K562 (cell line): ENCODE measurements around the gene ETV4. TPM values are rescaled to one million over a fixed set of nuclear protein-coding genes. Genes with fewer than 3 reads are reported as not detected.

ENCODE experiments used
- ATAC-seq: fragments of 200-7000 bp; cut with Tn5 transposase; 3 replicates; pipeline ENCODE4 v1.9.1; 2020; ENCODE audit warnings: moderate library complexity
- BruUV-seq: library from RNA; stranded (reverse); fragments of 400-500 nt; replicated peaks from 2 replicates; lab custom pipeline; 2021; lab: Mats Ljungman, UMichigan
- CTCF ChIA-PET: fragments of 300-600 bp; formaldehyde crosslinking; extraction: SDS; loops from one replicate; lab custom pipeline; 2021; ENCODE audit warnings: low intra/inter-chr PET ratio; lab: Yijun Ruan, JAX
- POLR2A ChIA-PET: fragments of 300-600, 350-650 bp; sonication (Branson Sonifier 250); formaldehyde crosslinking; extraction: SDS; loops from one replicate; lab custom pipeline; 2021; ENCODE audit warnings: antibody characterized with exemption, inconsistent platforms; lab: Yijun Ruan, JAX
- DNase-seq, 4 experiments: peaks; one replicate each; pipeline versions ENCODE4 v3.0.0 to v3.0.0-alpha.2; 2011 to 2018; ENCODE audit warnings: low spot score in 3 of 4, mixed read lengths in 3 of 4; ENCODE audit errors: extremely low read depth in 1 of 4
- FAIRE-seq: peaks from 2 replicates; lab custom pipeline; 2011; peaks lifted over from hg19 to GRCh38; lab: Jason Lieb, UNC
- H2AFZ ChIP-seq: 2 replicates; pipeline ENCODE4 v1.6.0; 2011; ENCODE audit warnings: low read depth, low read length, control low read depth, inconsistent platforms
- H3K27ac ChIP-seq: fragments of 200-600 bp; 3 replicates; pipeline ENCODE4 v1.8.0; 2011; ENCODE audit warnings: low read depth, mild to moderate bottlenecking, control low read depth, inconsistent platforms, low read length, moderate library complexity, mixed read lengths; ENCODE audit errors: extremely low read depth
- H3K27me3 ChIP-seq, 2 experiments: fragments of 300-600 bp in 1 of 2; 2 replicates in 1 of 2; 3 replicates in 1 of 2; pipeline versions ENCODE4 v1.6.0 to v1.8.0; 2011; ENCODE audit warnings: inconsistent platforms in 2 of 2, low read length in 2 of 2, mild to moderate bottlenecking in 1 of 2, mixed read lengths in 1 of 2, moderate library complexity in 1 of 2; ENCODE audit not compliant: control insufficient read depth in 2 of 2, insufficient read depth in 2 of 2
- H3K36me3 ChIP-seq: fragments of 300-600 bp; 3 replicates; pipeline ENCODE4 v1.8.0; 2011; ENCODE audit warnings: mild to moderate bottlenecking, low read length, inconsistent platforms; ENCODE audit not compliant: control insufficient read depth, insufficient read depth
- H3K4me1 ChIP-seq, 2 experiments: fragments of 200-600 bp in 1 of 2; replicated peaks in 1 of 2; 2 replicates in 1 of 2; 3 replicates in 1 of 2; pipeline versions ENCODE4 v1.5.1 to v1.8.0; 2011; ENCODE audit warnings: inconsistent platforms in 2 of 2, low read length in 2 of 2, mild to moderate bottlenecking in 1 of 2, mixed read lengths in 1 of 2, moderate library complexity in 1 of 2; ENCODE audit not compliant: control insufficient read depth in 2 of 2, insufficient read depth in 2 of 2
- H3K4me2 ChIP-seq: 2 replicates; pipeline ENCODE4 v1.6.1; 2011; ENCODE audit warnings: low read length, control low read depth, inconsistent platforms, mixed read lengths; ENCODE audit not compliant: insufficient read depth
- H3K4me3 ChIP-seq: fragments of 200-600 bp; sonication (generic), shearing (Covaris generic); 2 replicates; pipeline ENCODE4 v1.5.1; 2016; ENCODE audit warnings: control low read depth, inconsistent platforms
- H3K79me2 ChIP-seq: fragments of 200-600 bp; 3 replicates; pipeline ENCODE4 v1.8.0; 2011; ENCODE audit warnings: low read length, inconsistent platforms; ENCODE audit not compliant: control insufficient read depth, insufficient read depth
- H3K9ac ChIP-seq, 2 experiments: 2 replicates each; pipeline versions ENCODE4 v1.6.0 to v1.6.1; 2011; ENCODE audit warnings: low read depth in 2 of 2, low read length in 2 of 2, control low read depth in 1 of 2, inconsistent platforms in 1 of 2, mild to moderate bottlenecking in 1 of 2, mixed read lengths in 1 of 2; ENCODE audit not compliant: insufficient read depth in 1 of 2
- H3K9me1 ChIP-seq: one replicate; pipeline ENCODE4 v1.6.0; 2011; ENCODE audit warnings: inconsistent platforms, mild to moderate bottlenecking, low read length, moderate library complexity; ENCODE audit not compliant: control insufficient read depth, insufficient read depth
- H3K9me3 ChIP-seq: replicated peaks from 2 replicates; pipeline ENCODE4 v1.5.1; 2011; ENCODE audit warnings: low read depth, low read length, inconsistent platforms; ENCODE audit not compliant: control insufficient read depth, insufficient read depth
- H4K20me1 ChIP-seq: replicated peaks from 2 replicates; pipeline ENCODE4 v1.6.1; 2011; ENCODE audit warnings: low read length, inconsistent platforms, mixed read lengths; ENCODE audit not compliant: control insufficient read depth, insufficient read depth
- ARNT ChIP-seq, 2 experiments: fragments of 450-650 bp; IDR thresholded peaks; 2 replicates each; pipeline ENCODE4 v1.6.1; 2016; ENCODE audit warnings: mild to moderate bottlenecking in 1 of 2
- ATF7 ChIP-seq: fragments of 450-650 bp; IDR thresholded peaks from 2 replicates; pipeline ENCODE4 v1.7.1; 2014; ENCODE audit warnings: mild to moderate bottlenecking, moderate library complexity
- ETV6 ChIP-seq, 3 experiments: fragments of 150-350 bp in 1 of 3; sonication (generic) in 1 of 3; formaldehyde crosslinking in 1 of 3; IDR thresholded peaks; 2 replicates each; pipeline versions ENCODE4 v1.6.1 to v1.8.0; 2014 to 2022; ENCODE audit warnings: borderline replicate concordance in 2 of 3, low read depth in 2 of 3, antibody characterized with exemption in 1 of 3, low read length in 1 of 3, mild to moderate bottlenecking in 1 of 3, missing genetic modification reagents in 1 of 3
- HNRNPLL ChIP-seq: fragments of 200-400 bp; formaldehyde crosslinking; IDR thresholded peaks from 2 replicates; pipeline ENCODE4 v1.6.1; 2017; ENCODE audit warnings: low read length, low read depth, mild to moderate bottlenecking; ENCODE audit not compliant: poor library complexity, severe bottlenecking
- MTF1 ChIP-seq: fragments of 250-450 bp; sonication (Bioruptor Pico); IDR thresholded peaks from 2 replicates; pipeline ENCODE4 v1.9.0; 2021; ENCODE audit warnings: moderate library complexity, mild to moderate bottlenecking, inconsistent platforms, borderline replicate concordance
- MXI1 ChIP-seq: IDR thresholded peaks from 2 replicates; pipeline ENCODE4 v1.6.1; 2011; ENCODE audit warnings: low read depth, mild to moderate bottlenecking, improper control_type of control experiment, low read length
- NELFE ChIP-seq: IDR thresholded peaks from 2 replicates; pipeline ENCODE4 v1.6.1; 2011; ENCODE audit warnings: mild to moderate bottlenecking; ENCODE audit not compliant: insufficient read depth, insufficient read length
- POLR2H ChIP-seq: IDR thresholded peaks from 2 replicates; pipeline ENCODE4 v1.6.1; 2016; ENCODE audit warnings: missing genetic modification characterization, low read depth, mild to moderate bottlenecking, control low read depth, missing compliant biosample characterization, moderate library complexity
- PTTG1 ChIP-seq: fragments of 450-650 bp; IDR thresholded peaks from 2 replicates; pipeline ENCODE4 v1.6.1; 2016; ENCODE audit warnings: low read depth, mild to moderate bottlenecking, missing genetic modification characterization, missing compliant biosample characterization
- SIN3A ChIP-seq, 2 experiments: fragments of 150-350 bp in 1 of 2; IDR thresholded peaks; 2 replicates each; pipeline ENCODE4 v1.6.1; 2011 to 2016; ENCODE audit warnings: borderline replicate concordance in 2 of 2, low read depth in 2 of 2, low read length in 2 of 2, mild to moderate bottlenecking in 2 of 2, moderate library complexity in 2 of 2; ENCODE audit not compliant: control insufficient read depth in 1 of 2
- SMAD4 ChIP-seq: fragments of 250-450 bp; sonication (Bioruptor Pico); conservative IDR thresholded peaks from 2 replicates; pipeline ENCODE4 v1.8.0; 2021; ENCODE audit warnings: inconsistent platforms, mild to moderate bottlenecking, moderate library complexity
- TAF1 ChIP-seq: IDR thresholded peaks from 2 replicates; pipeline ENCODE4 v1.6.1; 2011; ENCODE audit warnings: mild to moderate bottlenecking, low read length, moderate library complexity; ENCODE audit not compliant: insufficient read depth, control insufficient read depth, severe bottlenecking; ENCODE audit errors: extremely low read depth
- WGBS: fragments of 100-300 bp; shearing (Covaris generic); methylation state at CpG from one replicate; pipeline ENCODE4 v1.1.6; 2016; ENCODE audit warnings: low coverage, mixed read lengths; ENCODE audit not compliant: insufficient coverage; ENCODE audit errors: missing lambda C conversion rate; 5-methylcytosine and 5-hydroxymethylcytosine counted together
- in situ Hi-C: fragments of 300-500 bp; cut with MboI; formaldehyde crosslinking; loops from 4 replicates; pipeline ENCODE4 v1.15.0; 2018; ENCODE audit warnings: inconsistent platforms, mixed read lengths
- intact Hi-C: fragments of 100-400 bp; cut with micrococcal nuclease; formaldehyde crosslinking; loops from 2 replicates; pipeline ENCODE4 v1.14.2; 2022
- polyA plus RNA-seq, 8 experiments: library from polyadenylated mRNA; depleted of rRNA in 4 of 8; stranded (reverse) in 5 of 8; unstranded in 3 of 8; fragments of >200 nt; fragmentation: Nextera tagmentation in 2 of 8; fragmentation: Illumina TruSeq in 1 of 8; extraction: Ambion mirVana in 2 of 8; extraction: Trizol in 1 of 8; gene quantifications; 2 replicates each; pipeline versions ENCODE4 v1.2.1 to v1.2.3, GENCODE V29; 2011 to 2014; ENCODE audit warnings: inconsistent platforms in 1 of 8, missing spikeins in 1 of 8
- total RNA-seq, 7 experiments: library from RNA; depleted of rRNA in 6 of 7; stranded (reverse); fragments of >200 nt in 6 of 7; fragmentation: Illumina TruSeq in 2 of 7; extraction: Trizol in 2 of 7; gene quantifications; 2 replicates each; pipeline versions ENCODE4 v1.2.1 to v1.2.3, GENCODE V29; 2011 to 2021; ENCODE audit warnings: low replicate concordance in 1 of 7
- TF ChIP-seq, protein P1 (sequence below), 2 experiments: IDR thresholded peaks; 2 replicates each; pipeline ENCODE4 v1.6.1; 2012; ENCODE audit warnings: improper control_type of control experiment in 2 of 2, low read depth in 2 of 2, low read length in 2 of 2, borderline replicate concordance in 1 of 2
- TF ChIP-seq, protein P2 (sequence below), 3 experiments: fragments of 200-800 bp in 1 of 3; sonication (Bioruptor generic) in 1 of 3; sonication (generic) in 1 of 3; formaldehyde crosslinking in 1 of 3; IDR thresholded peaks; 2 replicates each; pipeline versions ENCODE4 v1.6.1 to v1.8.0; 2016 to 2022; ENCODE audit warnings: mild to moderate bottlenecking in 2 of 3, missing compliant biosample characterization in 2 of 3, missing genetic modification characterization in 2 of 3, missing genetic modification reagents in 1 of 3
- TF ChIP-seq, protein P3 (sequence below): fragments of 250-450 bp; sonication (Bioruptor Pico); IDR thresholded peaks from 2 replicates; pipeline ENCODE4 v1.8.0; 2022; ENCODE audit warnings: moderate library complexity, mild to moderate bottlenecking, inconsistent platforms

Gene ETV4
- total and polyA plus RNA-seq, 9 of the 15 experiments (the other 6 are each of a cell fraction or from before 2014, with no cell fraction given) = 5.5 to 66.3 (median 28.2) TPM

DNA sequence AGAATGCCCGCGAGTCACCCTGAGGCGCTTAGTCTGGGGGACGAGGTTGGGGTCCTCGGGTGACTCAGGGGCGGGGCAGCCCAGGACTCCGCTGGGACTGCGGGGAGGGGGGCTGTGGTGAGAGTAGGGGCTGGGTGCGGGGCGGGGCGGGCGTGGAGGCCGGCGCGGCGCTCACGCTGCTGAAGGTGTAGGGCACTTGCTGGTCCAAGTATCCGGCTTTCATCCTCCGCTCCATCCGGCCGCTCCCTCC, 832 bp downstream of the ETV4 start:
- peak overlapping the region; percentile 82 for H3K4me2 ChIP-seq
- ChIA-PET POLR2A (interaction anchor here (0.6 to 0.7 kb wide), 3 partner anchors 11 to 255 kb away, joined by 3 to 6 read pairs (median 4); no protein-coding TSS in a partner anchor), CTCF (interaction anchor here (0.5 kb wide), 1 partner anchor 221 kb away, joined by 3 read pairs; no protein-coding TSS in a partner anchor)
- H3K27me3 ChIP-seq = no peaks in the 10 kb centered on the region
- peak overlapping the region; percentile 73 for H3K4me3 ChIP-seq
- no peaks in the 10 kb centered on the region for H3K9me3 ChIP-seq
- H3K79me2 ChIP-seq = peaks cover 33% of the 10 kb centered on the region
- peak overlapping the region; percentile 64 for H3K27ac ChIP-seq
- ATAC-seq (no peak), DNase-seq (peak in 2 of 4 experiments; percentile 73 to 77), FAIRE-seq (no peak)
- WGBS = 3% methylated on average over 10 of the region's 21 CpGs
- peaks cover 11% of the 10 kb centered on the region; the same call in 1 of the 3 replicates for H3K36me3 ChIP-seq
- intact Hi-C loops = no loop called here
- peak overlapping the region; percentile 89 for H2AFZ ChIP-seq
- BruUV-seq = no TSS peak
- H3K9ac ChIP-seq = peak overlapping the region; percentile 73 to 92
- in situ Hi-C loops = no loop called here
- H3K4me1 ChIP-seq = peaks cover 23 to 30% of the 10 kb centered on the region in 2 experiments
- no peaks in the 10 kb centered on the region for H4K20me1 ChIP-seq
- no peaks in the 10 kb centered on the region for H3K9me1 ChIP-seq
- TF ChIP-seq, protein P1, sequence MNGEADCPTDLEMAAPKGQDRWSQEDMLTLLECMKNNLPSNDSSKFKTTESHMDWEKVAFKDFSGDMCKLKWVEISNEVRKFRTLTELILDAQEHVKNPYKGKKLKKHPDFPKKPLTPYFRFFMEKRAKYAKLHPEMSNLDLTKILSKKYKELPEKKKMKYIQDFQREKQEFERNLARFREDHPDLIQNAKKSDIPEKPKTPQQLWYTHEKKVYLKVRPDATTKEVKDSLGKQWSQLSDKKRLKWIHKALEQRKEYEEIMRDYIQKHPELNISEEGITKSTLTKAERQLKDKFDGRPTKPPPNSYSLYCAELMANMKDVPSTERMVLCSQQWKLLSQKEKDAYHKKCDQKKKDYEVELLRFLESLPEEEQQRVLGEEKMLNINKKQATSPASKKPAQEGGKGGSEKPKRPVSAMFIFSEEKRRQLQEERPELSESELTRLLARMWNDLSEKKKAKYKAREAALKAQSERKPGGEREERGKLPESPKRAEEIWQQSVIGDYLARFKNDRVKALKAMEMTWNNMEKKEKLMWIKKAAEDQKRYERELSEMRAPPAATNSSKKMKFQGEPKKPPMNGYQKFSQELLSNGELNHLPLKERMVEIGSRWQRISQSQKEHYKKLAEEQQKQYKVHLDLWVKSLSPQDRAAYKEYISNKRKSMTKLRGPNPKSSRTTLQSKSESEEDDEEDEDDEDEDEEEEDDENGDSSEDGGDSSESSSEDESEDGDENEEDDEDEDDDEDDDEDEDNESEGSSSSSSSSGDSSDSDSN (IDR thresholded peaks at IDR 0.05; ENCODE audit: borderline replicate concordance in 1 of 2, low read depth in 2 of 2, low read length in 2 of 2) = 0 out of 4 replicates have a peak, but pooled peaks of 1 of the 2 experiments have one; percentile 58
- no peak for TF ChIP-seq ATF7
- no peak for TF ChIP-seq NELFE
- no peak for TF ChIP-seq PTTG1 (tag)
- no peak for TF ChIP-seq MXI1
- TF ChIP-seq ARNT (IDR thresholded peaks at IDR 0.05) = no peak
- TF ChIP-seq SIN3A (IDR thresholded peaks at IDR 0.05; ENCODE audit: borderline replicate concordance in 2 of 2, control insufficient read depth in 1 of 2, low read depth in 2 of 2, low read length in 2 of 2) = peak in 1 of 2 experiments; percentile 22; a peak in 1 of 4 replicates
- TF ChIP-seq TAF1 = peak; percentile 48
- TF ChIP-seq POLR2H (tag) = peak; percentile 35; the same call in 1 of the 2 replicates
- no peak for TF ChIP-seq MTF1 (CRISPR knock-in tag)
- TF ChIP-seq, protein P2, sequence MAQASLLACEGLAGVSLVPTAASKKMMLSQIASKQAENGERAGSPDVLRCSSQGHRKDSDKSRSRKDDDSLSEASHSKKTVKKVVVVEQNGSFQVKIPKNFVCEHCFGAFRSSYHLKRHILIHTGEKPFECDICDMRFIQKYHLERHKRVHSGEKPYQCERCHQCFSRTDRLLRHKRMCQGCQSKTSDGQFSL (CRISPR knock-in tag; IDR thresholded peaks at IDR 0.05) = no peak
- TF ChIP-seq, protein P2 (tag; IDR thresholded peaks at IDR 0.05) = no peak
- no peak for TF ChIP-seq SMAD4
- TF ChIP-seq HNRNPLL = no peak
- TF ChIP-seq, protein P3, sequence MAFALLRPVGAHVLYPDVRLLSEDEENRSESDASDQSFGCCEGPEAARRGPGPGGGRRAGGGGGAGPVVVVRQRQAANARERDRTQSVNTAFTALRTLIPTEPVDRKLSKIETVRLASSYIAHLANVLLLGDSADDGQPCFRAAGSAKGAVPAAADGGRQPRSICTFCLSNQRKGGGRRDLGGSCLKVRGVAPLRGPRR (CRISPR knock-in tag) = no peak
- TF ChIP-seq ETV6 (IDR thresholded peaks at IDR 0.05; ENCODE audit: borderline replicate concordance in 1 of 2, low read depth in 2 of 2, low read length in 1 of 2) = no peak
- TF ChIP-seq ETV6 (CRISPR knock-in tag; IDR thresholded peaks at IDR 0.05; ENCODE audit: borderline replicate concordance) = no peak
